ENCODE data around the gene FOXE3.

GRCh38 chr1:47456250-47456649 lies 40.2 kb downstream of the FOXE3 start:
- TF ChIP-seq CTCF (IDR thresholded peaks at IDR 0.05) = no peak
- TF ChIP-seq ATF3 (CRISPR knock-in tag; conservative IDR thresholded peaks at IDR 0.05) = no peak
- no peak for TF ChIP-seq CREB1 (CRISPR knock-in tag; IDR thresholded peaks at IDR 0.05)
- TF ChIP-seq ATF6 (CRISPR knock-in tag; IDR thresholded peaks at IDR 0.05) = no peak
- no peak for TF ChIP-seq ZNF232 (CRISPR knock-in tag; IDR thresholded peaks at IDR 0.05)
- no peak for TF ChIP-seq FOXJ3 (CRISPR knock-in tag; IDR thresholded peaks at IDR 0.05; ENCODE audit: borderline replicate concordance)
